ENCODE results near the gene TKTL1.

TKTL1 gene

GRCh38 chrX:154317391-154317995 lies 21.9 kb downstream of the TKTL1 start:
- TF ChIP-seq, protein P1, sequence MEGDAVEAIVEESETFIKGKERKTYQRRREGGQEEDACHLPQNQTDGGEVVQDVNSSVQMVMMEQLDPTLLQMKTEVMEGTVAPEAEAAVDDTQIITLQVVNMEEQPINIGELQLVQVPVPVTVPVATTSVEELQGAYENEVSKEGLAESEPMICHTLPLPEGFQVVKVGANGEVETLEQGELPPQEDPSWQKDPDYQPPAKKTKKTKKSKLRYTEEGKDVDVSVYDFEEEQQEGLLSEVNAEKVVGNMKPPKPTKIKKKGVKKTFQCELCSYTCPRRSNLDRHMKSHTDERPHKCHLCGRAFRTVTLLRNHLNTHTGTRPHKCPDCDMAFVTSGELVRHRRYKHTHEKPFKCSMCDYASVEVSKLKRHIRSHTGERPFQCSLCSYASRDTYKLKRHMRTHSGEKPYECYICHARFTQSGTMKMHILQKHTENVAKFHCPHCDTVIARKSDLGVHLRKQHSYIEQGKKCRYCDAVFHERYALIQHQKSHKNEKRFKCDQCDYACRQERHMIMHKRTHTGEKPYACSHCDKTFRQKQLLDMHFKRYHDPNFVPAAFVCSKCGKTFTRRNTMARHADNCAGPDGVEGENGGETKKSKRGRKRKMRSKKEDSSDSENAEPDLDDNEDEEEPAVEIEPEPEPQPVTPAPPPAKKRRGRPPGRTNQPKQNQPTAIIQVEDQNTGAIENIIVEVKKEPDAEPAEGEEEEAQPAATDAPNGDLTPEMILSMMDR (IDR thresholded peaks at IDR 0.05; ENCODE audit: low read depth, low read length), result peak; percentile 53
- no peak for DNase-seq (ENCODE audit: extremely low read depth, low read depth)

- DNase-seq (ENCODE audit: extremely low read depth, low read depth), result no peak
- TF ChIP-seq, protein P1 (IDR thresholded peaks at IDR 0.05; ENCODE audit: low read depth, low read length), result no peak
Measured at GRCh38 chrX:154320406-154320805, 24.8 kb downstream of the TKTL1 start.

- DNase-seq (ENCODE audit: extremely low read depth, low read depth), result no peak
- TF ChIP-seq, protein P1 (IDR thresholded peaks at IDR 0.05; ENCODE audit: low read depth, low read length), result no peak
Measured at GRCh38 chrX:154321152-154321551, 25.6 kb downstream of the TKTL1 start.

DNA sequence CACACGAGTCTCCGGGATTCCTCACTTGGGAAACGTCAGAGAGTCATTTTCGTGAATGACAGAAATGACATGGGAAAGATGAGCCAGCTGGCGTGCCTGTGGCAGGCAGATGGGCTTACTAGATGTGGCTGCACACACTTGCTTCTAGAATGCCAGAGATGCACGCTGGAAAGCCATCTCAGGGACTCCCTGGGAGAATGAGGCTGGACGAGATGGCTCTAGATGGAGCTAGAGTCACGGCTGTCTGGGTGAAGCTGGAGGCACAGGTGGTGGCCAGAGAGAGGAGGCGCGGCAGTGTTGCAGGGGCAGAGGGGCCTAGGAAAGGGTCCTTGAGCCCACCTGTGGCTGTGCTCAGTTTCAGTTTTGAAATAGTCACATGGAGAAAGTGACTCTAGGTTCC lies 26.0 kb downstream of the TKTL1 start:
- TF ChIP-seq, protein P1 (IDR thresholded peaks at IDR 0.05; ENCODE audit: low read depth, low read length), result no peak; the same call in 1 of the 2 replicates
- no peak for DNase-seq (ENCODE audit: extremely low read depth, low read depth)

DNA sequence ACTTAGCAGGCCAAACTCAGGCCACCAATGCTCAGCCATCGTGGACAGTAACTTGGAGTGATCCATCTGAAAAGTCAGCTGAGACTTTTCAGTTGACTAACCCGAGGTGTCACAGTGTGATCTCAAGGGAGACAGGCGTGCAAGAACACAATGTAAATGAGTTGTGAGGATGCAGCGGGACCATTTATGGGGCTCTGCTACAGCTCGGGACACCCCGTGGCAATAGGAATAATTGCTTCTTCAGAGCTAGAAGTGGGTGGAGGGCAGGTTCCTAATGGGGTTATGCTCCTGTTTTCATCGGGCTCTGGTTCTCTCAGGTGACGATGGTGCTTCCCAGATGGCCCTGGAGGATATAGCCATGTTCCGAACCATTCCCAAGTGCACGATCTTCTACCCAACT lies 27.3 kb downstream of the TKTL1 start:
- DNase-seq (ENCODE audit: extremely low read depth, low read depth), result no peak
- TF ChIP-seq, protein P1 (IDR thresholded peaks at IDR 0.05; ENCODE audit: low read depth, low read length), result no peak

DNA sequence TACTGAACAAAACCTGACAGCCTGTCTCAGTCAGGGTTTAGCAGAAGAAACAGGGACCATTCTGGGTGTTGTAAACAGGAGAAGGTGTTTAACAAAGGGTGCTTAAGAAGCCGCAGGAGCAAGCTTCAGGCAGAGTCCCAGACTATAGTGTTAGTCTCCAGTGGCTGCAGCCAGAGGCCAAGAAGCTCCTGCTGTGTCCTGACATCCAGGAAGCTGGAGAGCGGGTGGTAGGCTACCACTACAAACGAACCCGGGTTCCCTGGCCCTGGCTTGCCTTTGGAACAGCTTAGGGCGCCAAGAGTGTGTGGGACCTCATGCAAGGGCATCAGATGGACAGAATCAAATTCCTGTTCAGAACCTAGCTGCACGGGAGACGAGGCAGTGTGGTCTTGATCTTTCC lies 27.9 kb downstream of the TKTL1 start:
- TF ChIP-seq, protein P1 (IDR thresholded peaks at IDR 0.05; ENCODE audit: low read depth, low read length), result no peak
- DNase-seq (ENCODE audit: extremely low read depth, low read depth), result no peak

GRCh38 chrX:154325541-154325940 lies 29.9 kb downstream of the TKTL1 start:
- no peak for DNase-seq (ENCODE audit: extremely low read depth, low read depth)
- TF ChIP-seq, protein P1 (IDR thresholded peaks at IDR 0.05; ENCODE audit: low read depth, low read length), result no peak

Data from AG09319 (cell line).